HG02970 (cell line): ENCODE results near the gene CDCP1.
"Not testable (repeated sequence)": the region's sequence is repeated elsewhere in the genome, so short reads cannot be mapped to it uniquely, and the experiment has no call there.

Experiments
- ATAC-seq: cut with Tn5 transposase; IDR thresholded peaks from one replicate; pipeline ENCODE4 v1.9.1; 2021; ENCODE audit warnings: mild to moderate bottlenecking, moderate library complexity, moderate number of reproducible peaks; ENCODE audit not compliant: unreplicated experiment, low FRiP score

Gene CDCP1

DNA sequence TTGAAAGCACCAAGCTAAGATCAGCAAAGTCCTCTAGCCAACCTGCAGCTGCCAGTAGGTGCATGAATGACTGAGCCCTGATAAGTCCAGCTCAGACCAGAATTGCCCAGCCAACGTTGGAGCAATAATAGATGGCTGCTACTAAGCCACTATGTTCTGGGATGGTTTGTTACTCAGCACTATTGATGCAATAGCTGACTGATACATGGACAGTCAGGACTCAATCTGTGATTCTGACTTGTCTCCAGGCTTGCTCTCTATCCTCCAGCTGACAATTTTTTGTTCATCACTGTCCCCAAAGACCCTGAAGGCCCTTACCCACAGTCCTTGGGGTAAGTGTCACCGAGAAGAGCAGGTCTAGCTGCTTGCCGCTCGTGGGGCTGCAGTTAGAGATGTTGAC, 55.3 kb downstream of the CDCP1 start:
- no peak for ATAC-seq

DNA sequence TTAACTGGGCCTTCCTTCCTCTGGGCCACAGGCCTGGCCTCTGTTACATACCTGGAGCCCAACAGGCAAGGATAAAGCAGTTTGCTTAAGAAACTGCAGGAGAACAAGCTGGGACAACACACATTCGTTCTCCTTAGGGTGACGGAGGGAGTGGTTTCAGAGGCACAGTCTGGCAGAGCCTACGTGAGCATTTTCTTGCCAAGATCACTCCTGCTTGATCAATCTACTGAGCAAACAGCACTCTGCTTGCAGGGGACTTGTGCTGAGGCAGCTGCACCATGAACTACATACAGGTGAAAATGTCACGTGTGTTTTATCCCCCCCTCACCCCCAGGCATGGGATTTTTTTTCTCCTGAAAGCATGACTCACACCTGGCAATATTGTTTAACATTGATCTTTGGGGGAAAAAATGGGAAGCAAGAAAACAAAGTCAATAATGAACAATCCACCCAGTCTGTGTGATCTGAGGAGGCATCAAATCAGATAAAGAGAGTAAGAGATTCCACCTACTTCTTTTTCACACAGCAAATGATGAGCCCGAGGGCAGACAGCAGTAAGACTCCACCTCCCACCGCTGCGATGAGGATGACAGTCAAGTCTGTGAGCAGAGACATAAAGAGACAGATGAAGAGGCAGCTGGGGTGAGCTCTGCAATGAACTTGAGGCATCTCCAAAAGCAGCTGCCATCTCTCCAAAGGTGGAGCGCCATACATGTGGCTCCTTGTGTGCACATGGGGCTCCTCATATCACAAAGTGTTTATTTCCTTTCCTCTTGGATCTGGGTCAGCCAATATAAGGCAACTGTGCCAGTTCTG, 57.4 kb downstream of the CDCP1 start:
- no peak for ATAC-seq

DNA sequence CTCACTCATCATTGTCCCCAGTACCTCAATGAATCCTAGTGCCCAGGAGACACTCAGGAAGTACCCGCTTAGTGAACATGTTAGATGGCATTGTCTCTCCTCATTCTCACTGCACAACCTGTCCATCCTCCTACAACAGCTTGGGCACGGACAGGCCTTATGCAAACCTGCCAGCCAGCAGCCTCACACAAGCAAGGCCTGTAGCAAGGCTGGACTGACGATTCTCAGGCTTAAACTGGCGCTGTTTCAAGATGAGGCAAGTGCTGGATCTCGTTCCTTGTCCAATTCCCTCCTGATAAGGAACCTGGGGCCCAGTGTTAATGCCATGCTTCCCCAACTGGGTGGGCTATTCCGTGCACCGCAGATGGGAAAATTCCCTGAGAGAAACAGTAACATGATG, 59.0 kb downstream of the CDCP1 start:
- no peak for ATAC-seq

DNA sequence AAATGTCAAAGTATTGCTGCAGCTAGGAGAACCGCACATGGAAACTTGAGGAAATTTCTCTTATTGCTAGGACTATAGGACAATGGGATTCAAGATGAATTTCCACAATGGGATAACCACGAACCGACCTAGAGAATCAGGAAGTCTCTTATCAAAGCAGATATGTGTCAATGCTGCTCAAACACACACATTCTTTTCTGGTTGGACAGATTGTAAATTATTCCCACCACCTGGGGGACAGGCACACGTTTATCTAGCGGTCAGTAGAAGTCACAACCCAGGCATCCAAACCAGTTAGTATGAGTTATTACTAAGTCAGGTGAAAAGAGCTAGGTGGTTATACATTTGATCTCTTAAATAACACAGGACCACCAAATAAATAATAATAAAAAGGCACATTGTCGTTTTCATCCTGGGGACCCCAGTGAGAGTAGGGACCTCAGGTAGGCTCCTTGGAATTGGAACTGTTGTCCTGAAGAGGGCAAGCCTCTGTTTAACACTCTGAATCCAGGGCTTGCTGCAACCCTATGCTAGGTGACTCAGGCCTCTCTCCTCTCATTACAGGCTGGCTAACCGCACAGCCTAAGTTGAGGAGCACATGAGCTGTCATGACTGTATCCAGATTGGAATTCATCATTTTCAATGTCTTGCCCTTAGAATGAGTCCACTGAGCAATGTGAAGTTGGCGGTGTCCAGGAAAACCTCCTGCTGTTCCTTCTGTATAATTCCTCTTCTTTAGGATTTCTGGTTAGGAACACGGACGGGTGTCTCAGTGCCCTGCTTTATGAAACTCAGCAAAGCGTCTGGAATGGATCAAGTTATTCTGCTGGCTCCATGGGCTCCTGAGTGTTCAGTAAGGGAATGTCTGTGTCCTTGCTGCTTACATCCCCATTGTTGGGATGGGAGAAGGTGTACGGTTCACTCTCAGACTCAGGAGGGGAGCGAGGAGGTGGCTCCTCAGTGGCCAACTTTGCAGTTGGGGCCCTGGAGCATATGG, 61.1 kb downstream of the CDCP1 start:
- ATAC-seq, result no peak

DNA sequence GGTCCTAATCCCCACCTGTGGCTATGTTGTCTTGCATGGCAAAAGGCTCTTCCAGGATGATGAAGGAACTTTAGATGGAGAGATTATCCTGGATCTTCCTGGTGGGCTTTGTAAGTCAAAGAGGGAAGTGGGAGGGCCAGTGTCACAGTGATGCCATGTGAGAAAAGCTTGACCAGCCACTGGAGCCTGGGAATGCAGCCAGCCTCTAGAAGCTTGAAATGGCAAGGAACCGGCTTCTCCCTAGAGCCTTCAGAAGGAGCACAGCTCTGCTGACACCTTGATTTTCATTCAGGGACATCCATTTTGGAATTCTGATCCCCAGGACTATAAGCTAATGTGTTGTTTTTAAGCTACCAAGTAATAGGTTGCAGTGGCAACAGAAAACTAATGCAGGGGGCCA, 61.8 kb downstream of the CDCP1 start:
- no peak for ATAC-seq

DNA sequence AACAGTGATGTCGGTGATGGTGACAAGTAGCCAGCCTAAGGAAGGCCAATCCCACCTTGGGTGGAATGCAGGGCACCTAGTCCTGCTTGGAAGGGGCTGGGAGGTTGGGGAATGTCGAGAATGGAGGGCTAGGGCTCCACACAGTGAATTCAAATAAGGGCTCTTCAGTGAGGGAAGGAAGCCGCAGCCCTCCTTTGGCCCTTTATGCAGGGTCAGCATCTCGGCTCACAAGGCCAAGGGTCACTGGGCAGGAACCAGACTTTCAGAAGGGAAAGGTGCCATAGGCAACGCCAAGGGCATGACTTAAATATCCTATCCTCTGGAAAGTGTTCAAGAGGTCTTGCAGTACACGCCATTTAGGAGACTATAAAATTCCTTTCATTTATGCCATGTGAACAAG, 63.2 kb downstream of the CDCP1 start:
- ATAC-seq, result no peak

DNA sequence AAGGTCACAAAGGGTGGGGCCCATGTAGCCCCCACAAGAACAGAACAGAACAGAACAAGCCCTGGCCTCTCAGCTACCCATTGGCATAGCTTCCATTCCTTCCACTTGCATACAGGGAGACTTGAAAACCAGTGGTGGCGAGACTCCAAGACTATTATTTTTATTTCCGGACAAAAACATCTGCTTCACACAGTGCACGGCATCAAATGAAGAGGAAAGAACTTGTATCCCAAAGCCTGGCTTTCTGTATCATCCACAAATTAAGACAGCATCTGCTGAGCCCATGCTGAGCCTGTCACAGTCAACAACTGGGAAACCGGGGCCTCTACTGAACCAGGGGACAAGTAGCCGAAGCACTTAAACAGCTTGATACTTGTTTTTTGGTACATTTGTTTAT, 64.0 kb downstream of the CDCP1 start:
- no peak for ATAC-seq

DNA sequence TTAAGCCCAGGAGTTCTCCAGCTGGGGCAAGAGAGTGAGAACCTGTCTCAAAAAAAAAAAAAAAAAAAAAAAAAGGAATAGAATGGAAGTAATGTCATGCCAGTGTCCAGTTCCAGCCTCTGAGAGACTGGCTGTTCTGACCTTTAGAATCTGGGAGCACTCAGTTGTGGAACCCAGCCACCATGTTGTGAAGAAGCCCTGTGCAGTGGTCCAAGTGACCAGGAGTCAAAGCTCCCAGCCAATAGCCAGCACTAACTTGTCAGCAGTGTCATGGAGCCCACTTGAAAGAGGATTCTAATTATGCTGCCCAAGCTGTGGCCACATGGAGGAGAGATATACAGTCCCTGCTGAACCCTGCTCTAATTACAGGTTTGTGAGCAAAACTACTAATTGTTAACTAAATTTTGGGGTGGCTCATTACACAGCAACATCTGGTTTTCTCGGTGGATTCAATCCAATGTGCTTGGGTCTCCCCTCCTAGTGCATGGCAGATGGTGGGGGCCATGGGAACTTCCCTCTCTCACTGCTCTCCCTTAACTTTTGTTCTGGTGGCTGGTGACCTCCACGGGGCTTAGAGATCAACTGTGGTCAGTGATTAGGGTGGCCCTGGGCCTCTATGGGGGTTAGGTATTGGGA, 64.6 kb downstream of the CDCP1 start:
- ATAC-seq, result no peak

DNA sequence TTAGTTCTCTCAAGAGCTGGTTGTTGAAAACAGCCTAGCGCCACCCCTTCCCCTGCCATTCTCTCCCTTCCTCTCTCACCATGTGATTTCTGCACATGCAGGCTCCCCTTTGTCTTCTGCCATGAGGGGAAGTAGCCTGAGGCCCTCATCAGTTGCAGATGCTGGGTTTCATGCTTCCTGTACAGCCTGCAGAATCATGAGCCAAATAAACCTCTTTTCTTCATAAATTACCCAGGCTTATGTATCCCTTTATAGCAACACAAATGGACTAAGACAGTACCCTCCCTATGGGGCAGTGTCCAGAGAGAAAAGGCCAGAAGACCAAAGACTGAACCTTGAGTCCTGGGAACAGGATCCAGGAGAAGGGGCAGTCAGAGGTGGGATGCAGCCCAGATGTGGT, 65.4 kb downstream of the CDCP1 start:
- ATAC-seq, result no peak

DNA sequence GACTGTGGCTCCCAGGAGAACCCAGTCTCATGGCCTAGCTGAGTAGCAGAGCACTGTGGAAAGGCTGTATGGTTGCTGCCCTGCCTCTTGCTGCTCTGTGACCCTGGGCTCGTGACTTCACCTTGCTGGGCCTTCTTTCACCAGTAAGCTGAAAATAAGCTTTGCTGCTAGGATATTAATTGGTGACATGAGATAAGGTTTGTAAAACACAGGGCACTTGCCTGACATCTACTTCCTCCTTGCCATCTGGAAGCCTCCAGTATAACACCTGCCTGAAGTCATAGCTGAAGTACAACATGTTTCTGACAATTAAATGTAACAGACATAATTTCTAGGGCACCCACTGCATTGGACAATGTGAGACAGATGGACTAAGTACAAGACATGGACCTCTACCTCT, 66.5 kb downstream of the CDCP1 start:
- no peak for ATAC-seq

DNA sequence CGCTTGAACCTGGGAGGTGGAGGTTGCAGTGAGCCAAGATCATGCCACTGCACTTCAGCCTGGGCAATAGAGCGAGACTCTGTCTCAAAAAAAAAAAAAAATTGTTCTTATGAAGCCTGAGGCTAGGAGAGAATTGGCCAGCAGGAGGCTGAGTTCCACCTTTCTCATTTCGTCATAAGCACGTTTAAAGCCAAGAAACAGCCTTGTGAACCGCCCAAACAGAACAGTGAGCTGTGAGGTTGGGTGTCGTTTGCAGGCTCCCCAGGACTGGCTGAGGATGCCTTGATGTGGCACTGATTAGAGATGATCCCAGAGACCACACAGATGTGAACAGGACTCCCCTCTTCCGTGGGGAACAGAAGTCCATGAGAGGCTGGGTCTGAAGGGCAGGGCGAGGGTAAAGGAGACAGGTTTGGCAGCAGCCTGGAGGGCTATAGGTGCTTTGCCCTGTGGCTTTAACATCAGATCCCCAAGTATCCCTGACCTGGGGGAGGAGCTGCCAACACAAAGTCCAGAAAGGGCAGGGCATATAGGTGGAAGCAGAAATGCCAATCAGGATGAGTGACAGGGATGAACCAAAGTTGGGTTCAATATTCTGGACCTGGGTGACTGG, 67.2 kb downstream of the CDCP1 start:
- no peak for ATAC-seq

DNA sequence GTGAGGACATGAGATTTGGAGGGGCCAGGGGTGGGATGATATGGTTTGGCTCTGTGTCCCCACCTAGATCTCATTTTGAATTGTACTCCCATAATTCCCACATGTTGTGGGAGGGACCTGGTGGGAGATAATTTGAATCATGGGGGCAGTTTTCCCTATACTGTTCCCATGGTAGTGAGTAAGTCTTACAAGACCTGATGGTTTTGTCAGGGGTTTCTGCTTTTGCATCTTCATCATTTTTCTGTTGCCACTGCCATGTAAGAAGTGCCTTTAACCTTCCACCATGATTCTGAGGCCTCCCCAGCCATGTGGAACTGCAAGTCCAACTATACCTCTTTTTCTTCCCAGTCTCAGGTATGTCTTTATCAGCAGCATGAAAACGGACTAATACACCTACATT, 67.9 kb downstream of the CDCP1 start:
- ATAC-seq, result not testable (repeated sequence)

DNA sequence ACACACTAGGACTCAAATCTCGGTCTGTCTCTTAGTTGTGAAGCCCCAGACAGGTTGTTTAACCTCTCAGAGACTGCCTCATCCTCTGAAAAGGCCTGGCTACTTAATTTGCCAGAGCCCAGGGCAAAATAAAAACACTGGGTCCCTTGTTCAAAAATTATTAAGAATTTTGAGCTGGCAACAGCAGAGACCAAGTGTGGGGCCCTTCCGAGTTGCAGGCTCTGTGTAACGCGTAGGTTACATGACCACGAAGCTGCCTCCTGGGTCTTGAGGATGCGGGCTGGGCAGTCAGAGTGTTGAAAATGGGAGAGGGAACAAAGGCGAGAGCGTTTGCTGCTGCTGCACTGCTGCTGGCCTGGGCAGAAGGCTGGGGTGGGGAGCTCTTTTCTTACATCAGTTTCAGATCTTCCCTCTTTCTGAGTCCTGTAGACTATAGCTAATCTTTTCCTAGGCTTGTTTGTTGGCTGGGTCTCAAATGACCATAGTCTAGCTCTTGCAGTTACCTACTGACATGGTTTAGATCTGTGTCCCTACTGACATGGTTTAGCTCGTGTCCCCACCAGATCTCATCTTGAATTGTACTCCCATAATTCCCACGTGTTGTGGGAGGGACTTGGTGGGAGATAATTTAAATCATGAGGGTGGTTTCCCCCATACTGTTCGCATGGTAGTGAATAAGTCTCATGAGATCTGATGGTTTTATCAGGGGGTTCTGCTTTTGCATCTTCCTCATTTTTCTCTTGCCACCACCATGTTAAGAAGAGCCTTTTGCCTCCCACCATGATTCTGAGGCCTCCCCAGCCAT, 70.2 kb downstream of the CDCP1 start:
- no peak for ATAC-seq

DNA sequence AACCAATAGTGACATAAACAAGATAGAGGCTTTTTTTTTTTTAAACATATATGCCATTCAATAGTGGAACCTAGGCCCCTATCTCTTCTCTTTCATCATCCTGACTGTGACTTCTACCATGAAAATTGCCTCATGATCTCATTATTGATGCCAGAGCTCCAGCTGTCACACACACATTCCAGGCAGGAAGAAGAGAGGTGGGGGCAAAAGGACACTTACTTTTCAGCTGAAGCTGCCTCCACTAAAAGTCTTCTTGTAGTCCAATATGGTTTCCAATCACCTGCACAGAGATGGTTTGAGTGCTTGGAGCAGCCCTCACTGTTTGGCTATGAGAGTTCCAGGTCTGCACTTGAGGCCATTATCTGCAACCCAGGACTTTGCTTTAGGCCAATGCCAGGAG, 75.1 kb downstream of the CDCP1 start:
- ATAC-seq, result no peak

DNA sequence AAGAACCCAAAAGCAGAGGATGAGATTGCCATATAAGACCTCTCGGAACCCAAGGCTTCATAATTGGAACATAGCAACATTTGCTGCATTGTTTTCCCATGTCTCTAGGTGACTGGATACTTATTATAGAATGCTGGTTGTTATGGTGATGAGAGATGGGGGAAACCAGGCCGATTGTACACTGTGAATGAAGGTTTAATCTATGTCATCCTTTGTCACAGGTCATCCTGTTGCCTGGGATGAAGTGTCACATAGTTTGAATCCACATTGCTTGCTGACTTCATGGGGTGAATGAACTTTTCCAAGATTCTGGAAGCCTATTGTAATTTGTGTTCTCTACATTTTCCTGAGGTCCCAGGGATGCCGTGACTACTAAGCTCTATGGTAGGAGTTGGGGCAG, 78.2 kb downstream of the CDCP1 start:
- no peak for ATAC-seq

DNA sequence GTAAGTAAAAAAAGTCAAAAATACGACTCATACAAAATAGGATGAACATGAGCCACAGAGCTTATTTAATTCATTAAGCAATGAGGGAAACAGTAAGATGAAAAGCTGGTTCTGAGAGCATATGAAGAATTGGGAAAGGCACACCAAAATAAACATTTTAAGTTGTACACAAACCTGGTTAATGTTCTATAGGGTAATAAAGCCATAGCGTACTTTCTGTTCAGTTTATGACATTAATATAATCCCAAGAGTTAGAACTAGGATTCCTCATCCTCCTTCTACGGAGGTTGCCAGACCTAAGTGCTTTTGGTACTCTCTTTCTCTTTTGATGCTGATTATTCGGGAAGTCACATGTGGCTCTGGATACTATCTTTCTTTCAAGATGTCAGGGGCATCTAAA, 78.7 kb downstream of the CDCP1 start:
- ATAC-seq, result no peak

DNA sequence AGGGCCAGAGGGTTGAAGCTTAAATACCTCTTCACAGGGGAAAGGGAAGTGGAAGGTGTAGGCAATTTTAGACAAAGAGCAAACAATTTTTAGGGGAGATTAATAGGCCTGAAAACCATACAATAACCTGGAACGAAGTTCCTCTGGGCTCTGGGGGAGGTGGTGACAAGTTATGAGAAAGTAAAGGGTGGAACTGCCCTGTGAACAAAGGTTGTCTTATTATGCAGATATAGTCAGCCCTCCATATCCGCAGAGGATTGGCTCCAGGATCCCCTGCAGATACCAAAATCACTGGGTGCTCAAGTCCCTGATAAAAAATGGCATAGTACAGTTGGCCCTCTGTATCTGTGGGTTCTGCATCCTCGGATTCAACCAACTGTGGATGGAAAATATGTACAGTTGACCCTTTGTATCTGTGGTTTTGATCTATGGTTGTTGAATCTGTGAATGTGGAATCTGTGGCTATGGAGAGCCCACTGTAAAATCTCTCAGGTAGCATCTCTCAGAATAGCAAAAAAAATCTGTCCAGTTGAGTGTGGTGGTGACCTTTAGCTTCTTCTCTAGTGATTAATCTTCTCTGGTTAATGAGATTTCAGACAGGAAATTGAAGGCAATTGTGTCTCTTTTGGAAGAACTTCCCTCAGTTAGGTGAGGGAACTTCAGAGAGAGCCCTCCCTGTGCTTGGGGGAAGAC, 79.9 kb downstream of the CDCP1 start:
- no peak for ATAC-seq

DNA sequence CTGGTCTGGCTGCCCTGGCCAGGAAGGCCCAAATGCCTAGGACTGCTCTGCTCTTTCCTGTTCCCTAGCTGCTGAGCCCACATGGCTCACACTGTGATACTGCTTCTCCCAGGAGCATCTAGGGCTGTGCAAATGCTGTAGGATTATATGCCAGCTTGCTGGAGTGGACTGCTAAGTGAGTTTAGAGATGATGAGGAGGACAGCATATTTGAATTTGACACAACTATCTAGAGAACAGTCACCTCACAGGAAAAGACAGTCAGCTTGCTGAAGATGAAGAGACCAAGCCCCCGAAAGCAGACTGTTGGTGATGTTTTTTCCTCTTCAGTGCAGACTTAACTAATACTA, 80.8 kb downstream of the CDCP1 start:
- no peak for ATAC-seq
